ENCODE measurements around the gene CDH13.

GRCh38 chr16:83771306-83771942 lies 1144.7 kb downstream of the CDH13 start:
- no peak for TF ChIP-seq CTCF (IDR thresholded peaks at IDR 0.05)
- TF ChIP-seq ZFX (IDR thresholded peaks at IDR 0.05; ENCODE audit: borderline replicate concordance): no peak
